ENCODE data around the gene EGFL6. TPM values are rescaled to one million over a fixed set of nuclear protein-coding genes. Genes with fewer than 3 reads are reported as not detected.

Gene EGFL6
- not detected in 2 replicates for polyA plus RNA-seq (2014; cell fraction: cytosol; rRNA removed)
- polyA plus RNA-seq (2014; cell fraction: nucleus; rRNA removed), result not detected in 2 replicates

DNA sequence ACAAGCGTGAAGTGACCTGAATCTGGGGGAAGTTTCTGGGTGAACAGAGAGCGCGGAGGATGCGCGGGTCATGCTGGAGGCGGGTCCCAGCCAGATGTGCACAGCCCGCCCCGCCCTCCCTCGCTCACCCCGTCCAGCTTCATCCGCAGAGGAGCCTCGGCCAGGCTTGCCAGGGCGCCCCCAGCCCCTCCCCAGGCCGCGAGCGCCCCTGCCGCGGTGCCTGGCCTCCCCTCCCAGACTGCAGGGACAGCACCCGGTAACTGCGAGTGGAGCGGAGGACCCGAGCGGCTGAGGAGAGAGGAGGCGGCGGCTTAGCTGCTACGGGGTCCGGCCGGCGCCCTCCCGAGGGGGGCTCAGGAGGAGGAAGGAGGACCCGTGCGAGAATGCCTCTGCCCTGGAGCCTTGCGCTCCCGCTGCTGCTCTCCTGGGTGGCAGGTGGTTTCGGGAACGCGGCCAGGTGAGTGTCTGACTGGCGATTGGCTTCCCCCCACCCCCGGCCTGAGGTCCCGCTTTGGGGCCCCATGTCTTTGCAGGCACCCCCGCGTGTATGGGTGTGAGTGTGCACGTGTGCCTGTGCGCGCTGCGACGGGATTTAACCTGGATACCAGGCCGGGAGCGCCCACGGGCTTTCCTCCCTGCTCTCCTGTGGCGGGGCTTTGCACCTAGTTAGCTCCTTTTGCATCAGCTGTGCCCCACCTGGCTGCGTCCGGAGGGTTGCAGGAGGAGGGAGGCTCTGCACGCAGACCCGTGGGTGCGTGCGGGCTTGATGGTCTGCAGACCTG lies at the start of gene EGFL6:
EGFL6 (plus strand) TSS at position 123 of the 782 bp plus-strand sequence; CDS start at position 384, 261 bp downstream.
- no peak for DNase-seq (ENCODE audit: low spot score)

- DNase-seq (ENCODE audit: low spot score), result no peak
Measured at GRCh38 chrX:13520351-13520750, 49.0 kb upstream of the EGFL6 start.

GRCh38 chrX:13520936-13521335 lies 48.5 kb upstream of the EGFL6 start:
- DNase-seq (ENCODE audit: low spot score), result no peak

- no peak for DNase-seq (ENCODE audit: low spot score)
Measured at GRCh38 chrX:13522811-13523210, 46.6 kb upstream of the EGFL6 start.

DNA sequence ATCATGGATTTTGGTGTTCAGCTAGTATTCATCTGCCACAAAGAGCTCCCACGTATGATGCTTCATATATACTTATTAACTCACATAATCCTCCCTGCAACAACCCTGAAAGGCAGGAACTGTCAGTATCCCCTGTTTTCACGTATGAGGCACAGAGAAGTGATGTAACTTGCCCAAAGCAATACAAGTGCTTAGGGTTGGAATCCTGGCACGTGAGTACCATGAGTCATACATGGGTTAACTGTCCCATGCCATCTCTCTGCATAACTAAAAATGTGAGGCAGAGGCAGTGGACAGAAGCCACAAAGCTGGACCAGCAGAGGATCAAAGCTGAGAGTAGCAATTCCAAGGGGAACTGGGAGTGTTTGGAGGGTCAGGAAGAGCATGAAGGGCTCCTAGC lies 35.7 kb upstream of the EGFL6 start:
- no peak for DNase-seq (ENCODE audit: low spot score)

- DNase-seq (ENCODE audit: low spot score), result no peak
Measured at GRCh38 chrX:13535376-13536165, 33.8 kb upstream of the EGFL6 start.

DNA sequence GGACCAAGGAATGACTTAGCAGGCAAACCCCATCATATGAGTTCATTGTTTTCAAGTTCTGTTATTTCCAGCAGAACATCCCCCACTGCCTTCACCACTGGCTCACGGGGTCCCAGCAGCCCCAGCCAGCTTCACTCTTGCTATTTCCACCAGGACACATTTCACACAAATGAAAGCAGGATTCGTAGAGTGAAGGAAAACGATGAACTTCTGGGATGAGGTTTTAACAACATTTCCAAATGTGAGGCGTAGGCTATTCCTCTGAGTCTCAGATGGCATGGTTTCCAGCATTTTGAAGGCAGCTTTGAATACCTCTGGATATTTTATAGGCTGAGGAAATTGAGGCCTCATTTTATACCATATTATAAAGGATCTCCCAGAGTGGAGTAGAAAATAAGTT lies 32.9 kb upstream of the EGFL6 start:
- no peak for DNase-seq (ENCODE audit: low spot score)

GRCh38 chrX:13538414-13538813 lies 31.0 kb upstream of the EGFL6 start:
- DNase-seq (ENCODE audit: low spot score), result no peak

GRCh38 chrX:13540602-13541001 lies 28.8 kb upstream of the EGFL6 start:
- no peak for DNase-seq (ENCODE audit: low spot score)

- DNase-seq (ENCODE audit: low spot score), result no peak
Measured at GRCh38 chrX:13545726-13546125, 23.7 kb upstream of the EGFL6 start.

GRCh38 chrX:13547671-13548070 lies 21.7 kb upstream of the EGFL6 start:
- DNase-seq (ENCODE audit: low spot score), result no peak

GRCh38 chrX:13550346-13550745 lies 19.1 kb upstream of the EGFL6 start:
- DNase-seq (ENCODE audit: low spot score), result no peak

DNA sequence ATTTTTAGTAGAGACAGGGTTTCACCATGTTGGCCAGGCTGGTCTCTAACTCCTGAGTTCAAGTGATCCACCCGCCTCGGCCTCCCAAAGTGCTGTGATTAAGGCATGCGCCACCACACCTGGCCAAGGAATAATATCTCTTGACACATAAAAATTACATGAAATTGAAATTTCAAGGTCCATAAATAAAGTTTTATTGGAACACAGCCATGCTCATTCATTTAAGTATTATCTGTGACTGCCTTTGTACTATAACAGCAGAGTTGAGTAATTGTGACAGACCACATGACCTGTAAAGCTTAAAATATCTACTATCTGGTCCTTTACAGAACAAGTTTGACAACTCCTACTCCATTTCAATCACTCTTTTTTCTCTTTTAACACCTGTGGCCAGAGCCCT lies 17.8 kb upstream of the EGFL6 start:
- DNase-seq (ENCODE audit: low spot score), result no peak

DNA sequence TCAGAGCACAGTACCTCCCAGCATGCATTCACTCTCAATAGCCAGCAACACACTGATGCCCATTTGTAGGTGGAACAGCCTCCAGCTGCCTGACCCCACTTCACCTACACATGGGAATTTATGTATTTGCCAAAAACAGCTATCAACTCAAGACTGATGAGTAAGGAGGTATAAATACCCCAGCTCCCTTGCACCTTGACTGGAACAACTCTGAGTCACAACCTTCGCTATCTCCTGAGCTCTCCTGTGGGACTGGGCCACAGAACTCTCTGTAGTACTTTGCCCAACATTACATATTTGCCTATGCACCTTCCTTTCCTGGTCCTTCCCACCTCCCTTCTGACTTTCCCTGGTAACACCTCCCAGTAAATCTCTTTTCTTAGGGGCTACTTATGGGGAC lies 16.5 kb upstream of the EGFL6 start:
- no peak for DNase-seq (ENCODE audit: low spot score)

DNA sequence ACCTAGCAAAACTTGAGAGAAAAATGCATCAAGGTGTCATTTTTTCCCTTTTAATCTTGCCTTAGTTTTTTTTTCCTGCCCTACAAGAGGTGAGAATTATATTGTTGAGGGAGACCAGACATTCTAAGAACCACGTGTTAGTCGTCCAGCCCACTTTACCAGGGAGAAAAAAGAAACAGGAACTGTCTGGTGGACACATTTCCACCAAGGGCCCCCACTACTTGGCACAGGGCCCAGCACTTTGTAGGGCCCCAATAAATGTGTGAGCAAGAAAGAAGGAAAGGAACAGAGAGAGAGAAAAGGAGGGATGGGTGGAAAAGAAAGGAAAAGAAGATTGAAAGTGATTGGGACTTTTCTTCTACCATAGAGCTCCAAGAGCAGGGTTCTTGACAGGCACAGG lies 3.9 kb upstream of the EGFL6 start:
- no peak for DNase-seq (ENCODE audit: low spot score)

DNA sequence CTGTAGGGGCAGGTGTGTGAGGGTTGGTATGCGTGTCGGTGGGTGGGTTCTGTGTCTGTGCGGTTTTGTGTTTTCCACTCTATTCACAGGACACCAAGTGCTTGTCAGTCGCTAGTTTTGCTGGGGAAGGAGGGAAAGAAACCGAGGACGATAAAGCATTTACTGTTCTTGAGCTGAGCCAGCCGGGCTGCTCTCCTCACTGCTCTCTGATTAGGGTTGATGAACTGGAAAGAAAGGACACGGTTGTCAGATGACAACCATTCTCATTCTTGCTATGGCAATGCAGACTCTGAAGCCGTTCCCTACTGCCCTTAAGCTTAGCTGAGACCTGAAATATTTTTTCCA lies 832 bp downstream of the EGFL6 start:
- DNase-seq (ENCODE audit: low spot score), result no peak

GRCh38 chrX:13571136-13571535 lies 1.7 kb downstream of the EGFL6 start:
- DNase-seq (ENCODE audit: low spot score), result no peak

DNA sequence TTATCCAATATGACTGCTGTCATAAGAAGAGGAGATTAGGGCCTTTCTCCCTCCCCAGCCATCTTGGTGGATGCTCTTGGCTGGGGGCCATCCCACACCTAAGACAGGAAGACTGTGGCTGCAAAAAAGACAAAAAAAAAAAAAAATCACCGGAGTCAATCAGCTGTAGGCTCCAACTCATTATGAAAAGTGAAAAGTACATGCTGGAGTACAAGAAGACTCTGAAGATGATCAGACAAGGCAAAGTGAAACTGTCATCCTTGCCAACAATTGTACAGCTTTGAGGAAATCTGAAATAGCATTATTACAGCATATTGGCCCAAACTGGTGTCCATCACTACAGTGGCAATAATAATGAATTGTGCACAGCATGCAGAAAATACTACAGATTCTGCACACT lies 5.2 kb downstream of the EGFL6 start:
- no peak for DNase-seq (ENCODE audit: low spot score)

GRCh38 chrX:13579661-13580060 lies 10.3 kb downstream of the EGFL6 start:
- no peak for DNase-seq (ENCODE audit: low spot score)

DNA sequence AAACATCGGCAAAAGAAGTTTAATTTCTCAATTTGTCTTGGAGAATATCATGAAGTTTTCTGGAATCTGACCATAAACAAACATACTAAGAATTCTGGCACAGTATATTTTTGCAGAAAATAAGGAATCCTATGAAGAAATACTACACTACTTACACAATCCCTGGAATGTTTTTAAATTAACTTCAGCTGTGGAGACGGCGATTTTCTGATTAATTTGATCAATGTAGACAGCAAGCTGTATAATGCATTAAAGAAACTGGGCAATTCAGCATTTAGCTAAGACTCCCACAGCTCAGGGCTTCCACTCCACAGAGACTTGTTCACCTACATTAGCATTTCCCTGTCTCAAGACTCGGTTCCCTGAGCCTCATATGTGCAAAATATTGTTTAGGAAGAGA lies 12.2 kb downstream of the EGFL6 start:
- no peak for DNase-seq (ENCODE audit: low spot score)

DNA sequence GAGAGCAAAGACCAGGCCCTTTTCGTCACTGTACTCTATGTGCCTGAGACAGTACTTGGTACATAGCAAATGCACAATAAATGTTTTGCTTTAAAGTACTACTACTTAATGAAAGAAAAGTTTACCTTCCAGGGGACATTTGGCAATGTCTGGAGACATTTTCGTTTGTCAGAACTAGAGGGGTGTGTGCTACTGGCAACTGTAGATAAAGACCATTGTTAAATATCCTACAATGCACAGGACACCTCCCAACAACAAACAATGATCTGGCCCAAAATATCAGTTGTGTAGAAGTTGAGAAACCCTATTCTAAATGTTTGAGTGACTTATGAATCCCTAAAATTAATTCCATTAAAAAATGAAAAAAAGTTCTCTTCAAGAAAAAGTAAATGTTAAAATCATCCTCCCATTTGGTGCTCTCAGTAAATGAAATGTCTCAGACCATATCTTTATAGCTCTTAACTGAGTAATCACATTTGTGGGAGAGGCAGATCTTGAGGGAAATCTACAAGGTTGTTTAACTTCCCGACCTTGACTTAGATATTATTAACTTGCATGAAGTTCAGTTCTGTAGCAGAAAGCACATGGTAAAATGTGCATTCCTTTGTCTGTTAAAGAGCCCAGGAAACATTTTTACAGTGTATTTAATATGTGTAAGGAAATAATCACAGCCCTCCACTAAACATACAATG lies 18.5 kb downstream of the EGFL6 start:
- no peak for DNase-seq (ENCODE audit: low spot score)

- DNase-seq (ENCODE audit: low spot score), result no peak
Measured at GRCh38 chrX:13590207-13590606, 20.8 kb downstream of the EGFL6 start.

All from SK-N-DZ (cell line).